Measurements from ENCODE around the gene ALPL. TPM values are rescaled to one million over a fixed set of nuclear protein-coding genes. Genes with fewer than 3 reads are reported as not detected.
"Not testable (repeated sequence)": the region's sequence is repeated elsewhere in the genome, so short reads cannot be mapped to it uniquely, and the experiment has no call there.

Gene ALPL
- total RNA-seq, 1 donor from 2014 or later: 43.1 TPM

- no peak for TF ChIP-seq CTCF (conservative IDR thresholded peaks at IDR 0.05)
- H3K27ac Mint-ChIP-seq: no peak overlapping the region
- H3K27me3 Mint-ChIP-seq: no peaks in the 10 kb centered on the region
- no peak for DNase-seq (ENCODE audit: extremely low spot score, unreplicated experiment)
- no peaks in the 10 kb centered on the region for H3K36me3 Mint-ChIP-seq
- H3K9me3 Mint-ChIP-seq: no peaks in the 10 kb centered on the region
- H3K4me3 Mint-ChIP-seq: no peak overlapping the region
- H3K4me1 Mint-ChIP-seq (ENCODE audit: unreplicated experiment): peaks cover 24% of the 10 kb centered on the region
These were observed 55.4 kb downstream of the ALPL start for GRCh38 chr1:21564521-21565095.

- Mint-ChIP-seq H3K4me3 (no peak overlapping the region), H3K9me3 (no peaks in the 10 kb centered on the region), H3K27ac (no peak overlapping the region), H3K27me3 (no peaks in the 10 kb centered on the region), H3K4me1 (ENCODE audit: unreplicated experiment) (peaks cover 21% of the 10 kb centered on the region), H3K36me3 (no peaks in the 10 kb centered on the region)
- no peak for TF ChIP-seq CTCF (conservative IDR thresholded peaks at IDR 0.05)
- DNase-seq (ENCODE audit: extremely low spot score, unreplicated experiment): no peak
These were observed 56.1 kb downstream of the ALPL start for GRCh38 chr1:21565285-21565684.

GRCh38 chr1:21566361-21566760, 57.1 kb downstream of the ALPL start:
- not testable (repeated sequence) for DNase-seq (ENCODE audit: extremely low spot score, unreplicated experiment); H3K36me3 Mint-ChIP-seq; H3K9me3 Mint-ChIP-seq; H3K27me3 Mint-ChIP-seq; H3K4me3 Mint-ChIP-seq; H3K27ac Mint-ChIP-seq
- H3K4me1 Mint-ChIP-seq (ENCODE audit: unreplicated experiment): peaks cover 18% of the 10 kb centered on the region

GRCh38 chr1:21567241-21568005, 58.2 kb downstream of the ALPL start:
- no peak for DNase-seq (ENCODE audit: extremely low spot score, unreplicated experiment)
- H3K27me3 Mint-ChIP-seq: no peaks in the 10 kb centered on the region
- no peaks in the 10 kb centered on the region for H3K9me3 Mint-ChIP-seq
- no peaks in the 10 kb centered on the region for H3K36me3 Mint-ChIP-seq
- no peak overlapping the region for H3K27ac Mint-ChIP-seq
- H3K4me3 Mint-ChIP-seq: no peak overlapping the region
- TF ChIP-seq CTCF (conservative IDR thresholded peaks at IDR 0.05): no peak
- H3K4me1 Mint-ChIP-seq (ENCODE audit: unreplicated experiment): peaks cover 18% of the 10 kb centered on the region

- no peak overlapping the region for H3K27ac Mint-ChIP-seq
- H3K4me1 Mint-ChIP-seq (ENCODE audit: unreplicated experiment): peaks cover 18% of the 10 kb centered on the region
These were observed 59.0 kb downstream of the ALPL start for GRCh38 chr1:21568006-21568746.

More at GRCh38 chr1:21568006-21568746, 59.0 kb downstream of the ALPL start:
- no peak for TF ChIP-seq CTCF (conservative IDR thresholded peaks at IDR 0.05)
- H3K36me3 Mint-ChIP-seq: no peaks in the 10 kb centered on the region
- no peaks in the 10 kb centered on the region for H3K27me3 Mint-ChIP-seq
- H3K9me3 Mint-ChIP-seq: no peaks in the 10 kb centered on the region
- no peak for DNase-seq (ENCODE audit: extremely low spot score, unreplicated experiment)
- no peak overlapping the region for H3K4me3 Mint-ChIP-seq

All from type B pancreatic cell (in vitro differentiated cells).